Measurements from ENCODE around the gene CLEC2D. TPM values are rescaled to one million over a fixed set of nuclear protein-coding genes. Genes with fewer than 3 reads are reported as not detected.

CLEC2D gene
- total RNA-seq, 4 donors from 2014 or later, result 1.6 to 11.8 (median 4.3) TPM

GRCh38 chr12:9698681-9699080 lies 29.2 kb downstream of the CLEC2D start:
- Histone ChIP-seq H3K9me3 (peaks cover 0 to 8% (median 3%) of the 10 kb centered on the region in 3 donors), H3K27me3 (no peaks in the 10 kb centered on the region), H3K36me3 (peaks cover 0 to 24% (median 0%) of the 10 kb centered on the region in 3 donors), H3K4me1 (peaks cover 0 to 11% (median 3%) of the 10 kb centered on the region in 3 donors), H3K4me3 (no peak overlapping the region), H3K27ac (no peak overlapping the region)
- DNase-seq, result no peak
- WGBS, 2 donors, result 60 to 66% methylated on average over 2 of the region's 2 CpGs
- intact Hi-C loops (cut with DNase I), result no loop called here
- TF ChIP-seq CTCF (IDR thresholded peaks at IDR 0.05), result no peak
- no peak for TF ChIP-seq POLR2A (IDR thresholded peaks at IDR 0.05)

DNA sequence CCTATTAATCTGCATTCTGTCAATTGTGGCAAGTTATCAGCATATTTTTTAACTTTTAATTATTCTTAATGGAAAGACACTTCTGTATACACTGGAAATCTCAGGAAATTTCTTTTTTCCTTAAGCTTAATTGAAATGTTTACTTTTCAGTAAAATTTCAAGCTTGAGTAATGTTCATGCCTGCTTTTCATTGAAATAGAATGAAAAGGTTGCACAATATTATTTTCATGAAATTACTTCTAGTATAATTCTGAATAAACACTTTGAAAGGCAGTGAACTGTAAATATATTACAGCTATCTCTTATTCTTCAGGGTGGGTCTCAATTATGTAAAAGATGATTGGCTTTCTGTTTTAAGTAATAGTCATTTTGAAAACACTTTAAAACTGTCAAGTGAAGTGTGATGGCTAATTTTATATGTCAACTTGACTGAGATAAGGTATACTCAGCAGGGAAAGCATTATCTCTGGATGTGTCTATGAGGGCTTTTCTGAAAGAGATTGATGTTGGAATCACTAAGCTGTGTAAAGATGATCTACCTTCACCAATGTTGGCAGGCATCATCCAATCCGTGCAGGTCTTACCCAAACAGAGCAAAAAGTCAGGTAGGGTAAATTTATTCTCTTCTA lies 29.9 kb downstream of the CLEC2D start:
- DNase-seq, result no peak
- Histone ChIP-seq H3K4me1 (peaks cover 0 to 11% (median 3%) of the 10 kb centered on the region in 3 donors), H3K4me3 (no peak overlapping the region), H3K27me3 (no peaks in the 10 kb centered on the region), H3K36me3 (peaks cover 0 to 17% (median 0%) of the 10 kb centered on the region in 3 donors), H3K27ac (peak overlapping the region in 2 of 4 donors; percentile 10 to 40), H3K9me3 (peaks cover 0 to 8% (median 3%) of the 10 kb centered on the region in 3 donors)
- intact Hi-C loops (cut with DNase I), result no loop called here
- no peak for TF ChIP-seq CTCF (IDR thresholded peaks at IDR 0.05)
- no peak for TF ChIP-seq POLR2A (IDR thresholded peaks at IDR 0.05)
- 25 to 54% methylated on average over 1 of the region's 1 CpG for WGBS, 2 donors

DNA sequence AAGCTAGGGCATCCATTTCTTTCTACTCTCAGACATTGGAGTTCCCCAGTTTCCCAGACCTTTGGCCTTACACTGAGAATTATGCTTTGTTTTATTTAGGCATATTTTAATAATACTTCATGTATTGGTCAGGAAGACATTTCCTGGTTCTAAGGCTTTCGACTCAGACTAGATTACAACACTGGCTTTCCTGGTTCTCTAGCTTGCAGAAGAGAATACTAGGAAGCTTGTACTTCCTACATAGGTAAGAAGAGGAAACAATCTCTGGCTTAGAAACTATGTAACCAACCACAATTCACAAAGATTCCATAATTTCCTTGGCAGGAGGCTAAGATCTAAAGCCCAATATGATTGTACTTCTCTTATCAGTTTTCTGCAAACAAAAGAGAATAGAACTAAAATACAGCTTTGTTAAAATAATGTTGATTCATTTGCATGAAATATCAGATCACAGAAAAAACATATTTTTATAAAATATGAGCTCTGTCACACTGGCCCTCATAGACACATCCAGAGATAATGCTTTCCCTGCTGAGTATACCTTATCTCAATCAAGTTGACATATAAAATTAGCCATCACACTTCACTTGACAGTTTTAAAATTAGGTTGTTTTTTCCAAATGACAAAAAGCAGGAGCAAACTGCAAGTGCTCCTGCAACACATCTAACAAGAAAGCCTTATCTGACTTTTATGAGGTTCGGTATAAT lies 30.5 kb downstream of the CLEC2D start:
- intact Hi-C loops (cut with DNase I), result no loop called here
- DNase-seq, result no peak
- Histone ChIP-seq H3K36me3 (peaks cover 0 to 11% (median 0%) of the 10 kb centered on the region in 3 donors), H3K27ac (peak overlapping the region in 2 of 4 donors; percentile 10 to 40), H3K4me1 (peaks cover 0 to 11% (median 3%) of the 10 kb centered on the region in 3 donors), H3K4me3 (no peak overlapping the region), H3K9me3 (peaks cover 0 to 8% (median 3%) of the 10 kb centered on the region in 3 donors), H3K27me3 (no peaks in the 10 kb centered on the region)
- WGBS, 2 donors, result 57 to 67% methylated on average over 2 of the region's 2 CpGs
- TF ChIP-seq POLR2A (IDR thresholded peaks at IDR 0.05) (no peak), CTCF (IDR thresholded peaks at IDR 0.05) (no peak)

DNA sequence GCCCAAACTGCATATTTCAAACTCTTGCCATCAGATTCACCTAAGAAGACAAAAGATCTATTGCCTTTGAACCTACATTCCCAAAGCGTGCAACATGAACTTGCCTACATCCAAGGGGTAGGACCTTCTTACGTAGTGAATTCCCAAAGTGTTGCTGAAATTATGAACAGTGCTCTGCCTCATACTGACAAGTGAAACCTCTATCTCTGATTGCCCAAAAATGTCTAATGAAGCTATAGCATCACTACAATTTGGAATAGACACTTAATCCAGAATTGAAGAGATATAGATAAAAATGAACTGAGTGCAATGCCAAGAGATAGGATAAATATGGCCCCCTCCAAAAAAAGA lies 31.1 kb downstream of the CLEC2D start:
- Histone ChIP-seq H3K4me1 (peaks cover 0 to 11% (median 3%) of the 10 kb centered on the region in 3 donors), H3K9me3 (peaks cover 0 to 8% (median 3%) of the 10 kb centered on the region in 3 donors), H3K27me3 (no peaks in the 10 kb centered on the region), H3K36me3 (peaks cover 0 to 5% (median 0%) of the 10 kb centered on the region in 3 donors), H3K4me3 (no peak overlapping the region), H3K27ac (no peak overlapping the region)
- TF ChIP-seq POLR2A (IDR thresholded peaks at IDR 0.05) (no peak), CTCF (IDR thresholded peaks at IDR 0.05) (no peak)
- no peak for DNase-seq
- intact Hi-C loops (cut with DNase I), result no loop called here
- WGBS, 2 donors, result 100% methylated on average over 1 to 2 of the region's 2 CpGs
